Choroid plexus epithelial cell (primary cell): ENCODE data around the gene ZNF337.
"Not testable (repeated sequence)": the region's sequence is repeated elsewhere in the genome, so short reads cannot be mapped to it uniquely, and the experiment has no call there.

Source experiments
- DNase-seq: peaks from one replicate; pipeline ENCODE4 v3.0.0-alpha.2; 2010; ENCODE audit warnings: low read depth
- H3K4me3 ChIP-seq: 2 replicates; pipeline ENCODE4 v1.5.1; 2011; ENCODE audit warnings: low read depth, mild to moderate bottlenecking, control low read depth, low read length, moderate library complexity
- CTCF ChIP-seq: conservative IDR thresholded peaks from 2 replicates; pipeline ENCODE4 v1.5.1; 2011; ENCODE audit warnings: low read depth, mild to moderate bottlenecking, control low read depth, inconsistent platforms, low read length, moderate library complexity

Gene ZNF337

GRCh38 chr20:25707695-25708094, 11.0 kb upstream of the ZNF337 start:
- DNase-seq, result no peak
- TF ChIP-seq CTCF, result no peak
- H3K4me3 ChIP-seq, result no peak overlapping the region

- no peak for DNase-seq
- no peak overlapping the region for H3K4me3 ChIP-seq
- TF ChIP-seq CTCF, result no peak
These were observed 10.1 kb upstream of the ZNF337 start for GRCh38 chr20:25706793-25707192.

- no peak for TF ChIP-seq CTCF
- DNase-seq, result no peak
- no peak overlapping the region for H3K4me3 ChIP-seq
These were observed 9.2 kb upstream of the ZNF337 start for GRCh38 chr20:25705830-25706351.

- DNase-seq, result not testable (repeated sequence)
These were observed 7.7 kb upstream of the ZNF337 start for GRCh38 chr20:25704303-25704702.

GRCh38 chr20:25700835-25701234, 4.2 kb upstream of the ZNF337 start:
- not testable (repeated sequence) for DNase-seq, H3K4me3 ChIP-seq

More at GRCh38 chr20:25704303-25704702, 7.7 kb upstream of the ZNF337 start:
- not testable (repeated sequence) for H3K4me3 ChIP-seq

GRCh38 chr20:25699914-25700313, 3.3 kb upstream of the ZNF337 start:
- H3K4me3 ChIP-seq, result no peak overlapping the region
- no peak for TF ChIP-seq CTCF
- peak; percentile 27 for DNase-seq

- TF ChIP-seq CTCF, result no peak
- peak overlapping the region; percentile 80 for H3K4me3 ChIP-seq
- DNase-seq, result no peak
These were observed 436 bp upstream of the ZNF337 start for GRCh38 chr20:25697132-25697446.

GRCh38 chr20:25695532-25696370, 902 bp downstream of the ZNF337 start:
- H3K4me3 ChIP-seq, result peak overlapping the region; percentile 80
- TF ChIP-seq CTCF, result no peak
- no peak for DNase-seq
